Activated CD4-positive, CD25-positive, alpha-beta regulatory T cell treated with anti-CD3 and anti-CD28 coated beads, Interleukin-2, amount 50 U/mL, for 16 hours (primary cell): ENCODE data around the gene TGFA.

Experiments
- DNase-seq: peaks from one replicate; pipeline ENCODE4 v3.0.0-alpha.2; 2020; ENCODE audit warnings: low read depth, low spot score

The TGFA gene

GRCh38 chr2:70523996-70524965 is 29.3 kb downstream of the TGFA start:
- DNase-seq, result no peak

GRCh38 chr2:70523672-70523995 is 30.0 kb downstream of the TGFA start:
- no peak for DNase-seq

GRCh38 chr2:70522627-70523026 is 31.0 kb downstream of the TGFA start:
- DNase-seq, result no peak

GRCh38 chr2:70520825-70521224 is 32.8 kb downstream of the TGFA start:
- DNase-seq, result no peak

- no peak for DNase-seq
These were observed 34.2 kb downstream of the TGFA start for GRCh38 chr2:70519453-70519852.

GRCh38 chr2:70518557-70518956 is 35.1 kb downstream of the TGFA start:
- DNase-seq, result no peak

GRCh38 chr2:70517804-70518203 is 35.8 kb downstream of the TGFA start:
- DNase-seq, result no peak

- no peak for DNase-seq
These were observed 37.0 kb downstream of the TGFA start for GRCh38 chr2:70516596-70516995.

GRCh38 chr2:70515938-70516337 is 37.7 kb downstream of the TGFA start:
- no peak for DNase-seq

- DNase-seq, result no peak
These were observed 39.0 kb downstream of the TGFA start for GRCh38 chr2:70514612-70515055.

GRCh38 chr2:70513738-70514137 is 39.9 kb downstream of the TGFA start:
- DNase-seq, result no peak

GRCh38 chr2:70511971-70512729 is 41.5 kb downstream of the TGFA start:
- DNase-seq, result no peak

GRCh38 chr2:70510313-70510712 is 43.3 kb downstream of the TGFA start:
- no peak for DNase-seq

GRCh38 chr2:70509565-70509964 is 44.1 kb downstream of the TGFA start:
- DNase-seq, result no peak

GRCh38 chr2:70508711-70509462 is 44.7 kb downstream of the TGFA start:
- no peak for DNase-seq

- no peak for DNase-seq
These were observed 47.8 kb downstream of the TGFA start for GRCh38 chr2:70505613-70506391.

GRCh38 chr2:70504750-70505149 is 48.9 kb downstream of the TGFA start:
- no peak for DNase-seq

- DNase-seq, result no peak
These were observed 49.7 kb downstream of the TGFA start for GRCh38 chr2:70503896-70504295.

GRCh38 chr2:70501728-70502127 is 51.9 kb downstream of the TGFA start:
- DNase-seq, result no peak

GRCh38 chr2:70501215-70501614 is 52.4 kb downstream of the TGFA start:
- no peak for DNase-seq

- DNase-seq, result no peak
These were observed 54.4 kb downstream of the TGFA start for GRCh38 chr2:70499253-70499652.
